Measurements from ENCODE around the gene WASF2.
A peak's percentile ranks its signal among the peaks of the same experiment; 100 is the strongest.

The WASF2 gene

GRCh38 chr1:27531959-27532685 lies 42.2 kb upstream of the WASF2 start:
- Histone ChIP-seq H3K36me3 (peaks cover 16% of the 10 kb centered on the region), H3K4me3 (ENCODE audit: low read depth, low read length) (no peak overlapping the region), H3K27me3 (ENCODE audit: insufficient read depth, low read depth, severe bottlenecking) (no peaks in the 10 kb centered on the region), H3K27ac (no peak overlapping the region; the same call in 1 of the 2 replicates), H3K9me3 (ENCODE audit: severe bottlenecking) (no peaks in the 10 kb centered on the region)
- DNase-seq = no peak
- no peak for TF ChIP-seq CTCF (IDR thresholded peaks at IDR 0.05; ENCODE audit: low read depth, low read length)

GRCh38 chr1:27530192-27530591 lies 40.2 kb upstream of the WASF2 start:
- H3K9me3 ChIP-seq (ENCODE audit: severe bottlenecking) = no peaks in the 10 kb centered on the region
- no peak for TF ChIP-seq CTCF (IDR thresholded peaks at IDR 0.05; ENCODE audit: low read depth, low read length)
- DNase-seq = no peak
- no peaks in the 10 kb centered on the region for H3K27me3 ChIP-seq (ENCODE audit: insufficient read depth, low read depth, severe bottlenecking)
- peaks cover 6% of the 10 kb centered on the region; the same call in 1 of the 2 replicates for H3K36me3 ChIP-seq
- H3K4me3 ChIP-seq (ENCODE audit: low read depth, low read length) = no peak overlapping the region
- H3K27ac ChIP-seq = no peak overlapping the region

GRCh38 chr1:27529704-27530018 lies 39.7 kb upstream of the WASF2 start:
- DNase-seq = no peak
- no peak for TF ChIP-seq CTCF (IDR thresholded peaks at IDR 0.05; ENCODE audit: low read depth, low read length)
- H3K27ac ChIP-seq = no peak overlapping the region; the same call in 1 of the 2 replicates

GRCh38 chr1:27528818-27529703 lies 39.1 kb upstream of the WASF2 start:
- H3K27me3 ChIP-seq (ENCODE audit: insufficient read depth, low read depth, severe bottlenecking) = no peaks in the 10 kb centered on the region
- no peaks in the 10 kb centered on the region for H3K9me3 ChIP-seq (ENCODE audit: severe bottlenecking)
- peaks cover 5% of the 10 kb centered on the region; the same call in 1 of the 2 replicates for H3K36me3 ChIP-seq
- H3K4me3 ChIP-seq (ENCODE audit: low read depth, low read length) = peak overlapping the region; percentile 46
- DNase-seq = peak; percentile 61
- TF ChIP-seq CTCF (IDR thresholded peaks at IDR 0.05; ENCODE audit: low read depth, low read length) = no peak
- peak overlapping the region; percentile 94 for H3K27ac ChIP-seq

More at GRCh38 chr1:27529704-27530018, 39.7 kb upstream of the WASF2 start:
- Histone ChIP-seq H3K27me3 (ENCODE audit: insufficient read depth, low read depth, severe bottlenecking) (no peaks in the 10 kb centered on the region), H3K4me3 (ENCODE audit: low read depth, low read length) (no peak overlapping the region), H3K9me3 (ENCODE audit: severe bottlenecking) (no peaks in the 10 kb centered on the region), H3K36me3 (peaks cover 5% of the 10 kb centered on the region; the same call in 1 of the 2 replicates)

- Histone ChIP-seq H3K9me3 (ENCODE audit: severe bottlenecking) (no peaks in the 10 kb centered on the region), H3K4me3 (ENCODE audit: low read depth, low read length) (peak overlapping the region; percentile 46), H3K36me3 (no peaks in the 10 kb centered on the region; the same call in 1 of the 2 replicates), H3K27me3 (ENCODE audit: insufficient read depth, low read depth, severe bottlenecking) (no peaks in the 10 kb centered on the region), H3K27ac (peak overlapping the region; percentile 94)
- peak; percentile 62 for DNase-seq
- no peak for TF ChIP-seq CTCF (IDR thresholded peaks at IDR 0.05; ENCODE audit: low read depth, low read length)
Observed at GRCh38 chr1:27527890-27528817, 38.2 kb upstream of the WASF2 start.

Measured in WERI-Rb-1 (cell line).